ENCODE measurements around the gene NOVA2. TPM values are rescaled to one million over a fixed set of nuclear protein-coding genes. Genes with fewer than 3 reads are reported as not detected.

NOVA2 gene
- polyA plus RNA-seq, 2 of the 4 experiments (the other 2 are of a cell fraction) = 0.06 to 0.30 TPM

GRCh38 chr19:45935267-45935666, 38.4 kb downstream of the NOVA2 start:
- CTCF ChIA-PET = interaction anchor here (1.6 kb wide), 1 partner anchor 13 kb away, joined by 3 read pairs; no protein-coding TSS in a partner anchor

GRCh38 chr19:45934551-45935230, 39.0 kb downstream of the NOVA2 start:
- POLR2A ChIA-PET = no interaction called here
- ATAC-seq (peak in 1 of 2 experiments; percentile 31; a peak in 1 of 6 replicates), DNase-seq (ENCODE audit: low read depth in 1 of 2, low spot score in 1 of 2) (no peak), FAIRE-seq (no peak)
- Histone ChIP-seq H3K4me3 (no peak overlapping the region), H3K9me3 (no peaks in the 10 kb centered on the region), H3K4me2 (peak overlapping the region; percentile 38), H3K4me1 (peaks cover 11% of the 10 kb centered on the region; the same call in 1 of the 3 replicates), H3K27ac (no peak overlapping the region)
- 3% methylated on average over 18 of the region's 19 CpGs for WGBS (ENCODE audit: missing lambda C conversion rate)
- CTCF ChIA-PET = interaction anchor here (1.0 to 2.5 kb wide), 4 partner anchors 10 to 94 kb away, joined by 3 to 18 read pairs (median 4); no protein-coding TSS in a partner anchor
- TF ChIP-seq TFCP2L1 (CRISPR knock-in tag; IDR thresholded peaks at IDR 0.05) (no peak), CTCF (IDR thresholded peaks at IDR 0.05) (no peak), NFE2L2 (conservative IDR thresholded peaks at IDR 0.05; ENCODE audit: low read length) (no peak), SMC3 (IDR thresholded peaks at IDR 0.05) (no peak), RNF2 (IDR thresholded peaks at IDR 0.05; ENCODE audit: borderline replicate concordance, low read depth) (no peak), ESRRA (IDR thresholded peaks at IDR 0.05; ENCODE audit: borderline replicate concordance, low read length) (no peak), MAZ (IDR thresholded peaks at IDR 0.05; ENCODE audit: borderline replicate concordance, low read depth, low read length) (no peak), ZC3H11A (IDR thresholded peaks at IDR 0.05) (no peak), EP300 (IDR thresholded peaks at IDR 0.05) (no peak), HDAC2 (IDR thresholded peaks at IDR 0.05) (no peak), CBX8 (IDR thresholded peaks at IDR 0.05) (no peak), ZNF302 (CRISPR knock-in tag; IDR thresholded peaks at IDR 0.05) (no peak), NR3C1 (IDR thresholded peaks at IDR 0.05) (no peak), CBX2 (IDR thresholded peaks at IDR 0.05; ENCODE audit: borderline replicate concordance, low read depth) (no peak), JUNB (IDR thresholded peaks at IDR 0.05) (no peak), POLR2AphosphoS2 (conservative IDR thresholded peaks at IDR 0.05; ENCODE audit: low read length) (no peak), PBX3 (IDR thresholded peaks at IDR 0.05) (no peak), JUN (IDR thresholded peaks at IDR 0.05) (no peak), HEYL (CRISPR knock-in tag; IDR thresholded peaks at IDR 0.05) (no peak), EHMT2 (IDR thresholded peaks at IDR 0.05; ENCODE audit: low read depth) (no peak)

More at GRCh38 chr19:45935267-45935666, 38.4 kb downstream of the NOVA2 start:
- POLR2A ChIA-PET = no interaction called here
- no peak for TF ChIP-seq HES2 (IDR thresholded peaks at IDR 0.05)
- peak; percentile 36 to 58; a peak in 5 of 6 replicates for ATAC-seq
- H3K4me2 ChIP-seq = peak overlapping the region; percentile 38; the same call in 2 of the 3 replicates
- peaks cover 11% of the 10 kb centered on the region; the same call in 1 of the 3 replicates for H3K4me1 ChIP-seq
- H3K9me3 ChIP-seq = no peaks in the 10 kb centered on the region
- no peak overlapping the region for H3K4me3 ChIP-seq
- DNase-seq (ENCODE audit: low read depth in 1 of 2, low spot score in 1 of 2) = no peak
- FAIRE-seq = no peak
- H3K27ac ChIP-seq = no peak overlapping the region
- WGBS (ENCODE audit: missing lambda C conversion rate) = 29% methylated on average over 19 of the region's 19 CpGs

- Histone ChIP-seq H3K27ac (no peak overlapping the region), H3K4me2 (no peak overlapping the region), H3K4me3 (no peak overlapping the region), H3K4me1 (peaks cover 11% of the 10 kb centered on the region; the same call in 1 of the 3 replicates), H3K9me3 (no peaks in the 10 kb centered on the region)
- FAIRE-seq (no peak), ATAC-seq (no peak), DNase-seq (ENCODE audit: low read depth in 1 of 2, low spot score in 1 of 2) (no peak)
- 5% methylated on average over 7 of the region's 9 CpGs for WGBS (ENCODE audit: missing lambda C conversion rate)
- CTCF ChIA-PET = interaction anchor here (1.0 to 2.5 kb wide), 4 partner anchors 11 to 95 kb away, joined by 3 to 18 read pairs (median 4); no protein-coding TSS in a partner anchor
- POLR2A ChIA-PET = no interaction called here
- TF ChIP-seq RAD21 (conservative IDR thresholded peaks at IDR 0.05 in 1 of 2, IDR thresholded peaks at IDR 0.05 in 1 of 2) = no peak
- TF ChIP-seq HOXB13 (CRISPR knock-in tag; IDR thresholded peaks at IDR 0.05; ENCODE audit: low read depth) = no peak
- no peak for TF ChIP-seq PHF8 (IDR thresholded peaks at IDR 0.05; ENCODE audit: borderline replicate concordance, low read depth)
- TF ChIP-seq FOSL2 (IDR thresholded peaks at IDR 0.05) = no peak
- no peak for TF ChIP-seq FOSL2 (CRISPR knock-in tag; IDR thresholded peaks at IDR 0.05)
- no peak for TF ChIP-seq ZSCAN20 (CRISPR knock-in tag; IDR thresholded peaks at IDR 0.05)
- no peak for TF ChIP-seq TP53 (CRISPR knock-in tag; IDR thresholded peaks at IDR 0.05)
- no peak for TF ChIP-seq REST (IDR thresholded peaks at IDR 0.05)
- TF ChIP-seq MYC (IDR thresholded peaks at IDR 0.05; ENCODE audit: borderline replicate concordance, low read length) = no peak
Observed at GRCh38 chr19:45933759-45934158, 39.9 kb downstream of the NOVA2 start.

All from A549 (cell line).